SK-N-DZ (cell line): Measurements from ENCODE around the gene CIROP. TPM values are rescaled to one million over a fixed set of nuclear protein-coding genes. Genes with fewer than 3 reads are reported as not detected.

Experiments used
- DNase-seq: peaks from one replicate; pipeline ENCODE4 v3.0.0-alpha.2; 2015; ENCODE audit warnings: low spot score
- polyA plus RNA-seq, 2 experiments: library from polyadenylated mRNA; depleted of rRNA; stranded (reverse); fragments of >200 nt; gene quantifications; 2 replicates each; pipeline ENCODE4 v1.2.3, GENCODE V29; 2014

Gene CIROP
- not detected in 2 replicates for polyA plus RNA-seq (2014; cell fraction: cytosol; rRNA removed)
- polyA plus RNA-seq (2014; cell fraction: nucleus; rRNA removed) = 0.06 TPM in 1 of 2 replicates, not detected in the other

GRCh38 chr14:23104591-23105347 is at the start of gene CIROP:
Gene CIROP (minus strand): TSS chr14:23104989. CDS start chr14:23104920, 69 bp downstream.
- DNase-seq = peak; percentile 35

GRCh38 chr14:23153851-23154796 is 49.3 kb upstream of the CIROP start:
- DNase-seq = peak; percentile 37

GRCh38 chr14:23151342-23151741 is 46.6 kb upstream of the CIROP start:
- no peak for DNase-seq

- no peak for DNase-seq
Measured at GRCh38 chr14:23149745-23150144, 45.0 kb upstream of the CIROP start.

GRCh38 chr14:23148591-23149249 is 43.9 kb upstream of the CIROP start:
- no peak for DNase-seq

- no peak for DNase-seq
Measured at GRCh38 chr14:23147676-23148075, 42.9 kb upstream of the CIROP start.

- DNase-seq = no peak
Measured at GRCh38 chr14:23146980-23147379, 42.2 kb upstream of the CIROP start.

- DNase-seq = no peak
Measured at GRCh38 chr14:23146351-23146910, 41.6 kb upstream of the CIROP start.

- DNase-seq = no peak
Measured at GRCh38 chr14:23145794-23146350, 41.1 kb upstream of the CIROP start.

- no peak for DNase-seq
Measured at GRCh38 chr14:23143911-23144310, 39.1 kb upstream of the CIROP start.

GRCh38 chr14:23142826-23143225 is 38.0 kb upstream of the CIROP start:
- DNase-seq = no peak

GRCh38 chr14:23141706-23142444 is 37.1 kb upstream of the CIROP start:
- no peak for DNase-seq

GRCh38 chr14:23140371-23140770 is 35.6 kb upstream of the CIROP start:
- DNase-seq = no peak

- DNase-seq = no peak
Measured at GRCh38 chr14:23139874-23140273, 35.1 kb upstream of the CIROP start.

GRCh38 chr14:23137813-23138535 is 33.2 kb upstream of the CIROP start:
- DNase-seq = no peak

GRCh38 chr14:23137192-23137812 is 32.5 kb upstream of the CIROP start:
- DNase-seq = no peak

- DNase-seq = no peak
Measured at GRCh38 chr14:23136566-23137133, 31.9 kb upstream of the CIROP start.

- DNase-seq = no peak
Measured at GRCh38 chr14:23132970-23133369, 28.2 kb upstream of the CIROP start.

- DNase-seq = no peak
Measured at GRCh38 chr14:23131482-23131881, 26.7 kb upstream of the CIROP start.
